AG09309 (cell line): ENCODE measurements around the gene SELENOK.

Experiments used
- DNase-seq: peaks from one replicate; pipeline ENCODE4 v3.0.0-alpha.2; 2010; ENCODE audit warnings: low read depth
- H3K4me3 ChIP-seq: 2 replicates; pipeline ENCODE4 v1.5.1; 2011; ENCODE audit warnings: mild to moderate bottlenecking, low read depth, low read length, moderate library complexity; ENCODE audit not compliant: control insufficient read depth
- CTCF ChIP-seq: IDR thresholded peaks from 2 replicates; pipeline ENCODE4 v1.5.1; 2011; ENCODE audit warnings: mild to moderate bottlenecking, low read depth, low read length, inconsistent platforms; ENCODE audit not compliant: insufficient read depth, control insufficient read depth; ENCODE audit errors: missing control alignments

The SELENOK gene

GRCh38 chr3:53856964-53857363 is 34.7 kb downstream of the SELENOK start:
- no peak for TF ChIP-seq CTCF
- no peak overlapping the region for H3K4me3 ChIP-seq
- DNase-seq: no peak

GRCh38 chr3:53850895-53851294 is 40.8 kb downstream of the SELENOK start:
- TF ChIP-seq CTCF: no peak
- no peak for DNase-seq
- no peak overlapping the region for H3K4me3 ChIP-seq

DNA sequence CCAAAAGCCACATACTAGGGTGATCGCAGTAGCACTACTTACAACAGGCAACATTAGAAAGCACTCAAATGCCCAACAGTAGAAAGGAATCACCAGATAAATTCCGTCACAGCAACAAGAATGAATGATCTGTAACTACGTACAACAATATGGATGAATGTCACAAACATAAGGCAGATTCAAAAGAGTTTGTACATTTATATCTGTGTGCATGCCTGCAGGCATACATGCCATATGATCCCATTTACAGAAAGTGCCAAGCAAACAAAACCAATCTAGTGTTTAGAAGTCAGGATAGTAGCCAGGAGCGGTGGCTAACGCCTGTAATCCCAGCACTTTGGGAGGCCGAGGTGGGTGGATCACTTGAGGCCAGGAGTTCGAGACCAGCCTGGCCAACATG is 41.7 kb downstream of the SELENOK start:
- no peak for DNase-seq
- no peak overlapping the region for H3K4me3 ChIP-seq
- no peak for TF ChIP-seq CTCF

DNA sequence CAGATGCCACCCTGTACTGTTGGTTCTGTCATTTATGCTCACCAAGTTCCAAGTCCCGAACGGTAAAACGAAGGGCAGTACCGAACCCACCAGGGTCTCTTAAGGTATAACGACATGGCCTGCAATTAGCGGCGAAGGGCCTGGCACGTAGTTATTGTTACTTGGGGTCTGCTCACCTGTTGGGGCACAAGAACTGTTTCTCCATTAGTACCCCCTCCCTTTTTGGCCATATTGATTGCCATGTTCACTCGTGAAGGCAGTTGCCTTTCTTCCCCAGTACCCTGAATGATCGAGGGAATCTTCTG is 44.9 kb downstream of the SELENOK start:
- no peak overlapping the region; the same call in 1 of the 2 replicates for H3K4me3 ChIP-seq
- DNase-seq: no peak
- no peak for TF ChIP-seq CTCF

- no peak for DNase-seq
- peak within 1 kb of the TSS; percentile 49 for H3K4me3 ChIP-seq
- TF ChIP-seq CTCF: no peak
Measured at GRCh38 chr3:53846134-53846850, 45.4 kb downstream of the SELENOK start, which contains the start of the genes CHDH and IL17RB. TSS of gene CHDH (minus strand) at chr3:53846419. CDS start at chr3:53824008, 22,411 bp downstream. TSS of gene IL17RB (plus strand) at chr3:53846568. CDS start at chr3:53846589, 21 bp downstream.

- no peak for TF ChIP-seq CTCF
- peak overlapping the region; percentile 49 for H3K4me3 ChIP-seq
- DNase-seq: no peak
Measured at GRCh38 chr3:53845881-53846133, 45.9 kb downstream of the SELENOK start.

DNA sequence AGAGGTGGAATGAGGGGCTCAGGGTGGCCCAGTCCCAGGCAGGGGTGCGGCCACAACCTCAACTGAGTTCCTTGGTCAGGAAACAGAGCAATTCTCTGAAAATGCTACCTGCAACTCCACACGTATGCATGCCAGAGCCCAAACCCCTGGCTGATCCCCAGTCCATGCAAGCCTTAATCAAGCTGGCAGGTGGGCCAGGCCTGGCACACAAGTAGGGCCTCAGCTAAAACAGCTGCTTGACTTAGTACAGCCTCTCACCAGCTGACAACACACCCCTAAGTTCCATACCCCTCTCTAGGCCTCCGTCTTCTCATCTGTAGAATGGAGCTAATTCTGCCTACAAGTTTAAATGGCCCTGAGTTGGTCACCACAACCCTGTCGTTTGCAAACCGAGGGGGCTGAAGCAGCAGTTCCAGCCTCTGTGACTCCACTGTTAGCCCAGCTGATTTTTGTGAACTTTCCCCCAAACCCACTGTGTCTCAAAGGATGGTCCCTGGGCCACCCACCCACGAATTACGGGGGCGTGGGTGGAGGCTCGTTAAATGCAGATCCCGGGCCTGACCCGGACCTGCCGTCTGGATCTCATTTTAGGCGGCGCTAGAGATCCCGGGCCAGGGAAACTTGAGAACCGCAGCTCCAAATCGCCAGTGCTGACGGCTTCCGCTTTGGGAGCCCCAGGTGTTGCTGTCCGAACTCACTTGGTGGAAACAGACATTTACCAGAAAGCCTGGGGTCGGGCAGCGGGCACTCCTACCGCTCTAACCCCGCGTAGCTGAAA is 46.4 kb downstream of the SELENOK start:
- no peak for DNase-seq
- TF ChIP-seq CTCF: peak; percentile 42
- peak overlapping the region; percentile 49 for H3K4me3 ChIP-seq
